HG03575 (cell line): ENCODE measurements around the gene TM4SF5.

Experiments used
- ATAC-seq: cut with Tn5 transposase; IDR thresholded peaks from one replicate; pipeline ENCODE4 v1.9.1; 2021; ENCODE audit not compliant: unreplicated experiment, insufficient number of reproducible peaks, low FRiP score; ENCODE audit errors: extremely low read depth

The TM4SF5 gene

DNA sequence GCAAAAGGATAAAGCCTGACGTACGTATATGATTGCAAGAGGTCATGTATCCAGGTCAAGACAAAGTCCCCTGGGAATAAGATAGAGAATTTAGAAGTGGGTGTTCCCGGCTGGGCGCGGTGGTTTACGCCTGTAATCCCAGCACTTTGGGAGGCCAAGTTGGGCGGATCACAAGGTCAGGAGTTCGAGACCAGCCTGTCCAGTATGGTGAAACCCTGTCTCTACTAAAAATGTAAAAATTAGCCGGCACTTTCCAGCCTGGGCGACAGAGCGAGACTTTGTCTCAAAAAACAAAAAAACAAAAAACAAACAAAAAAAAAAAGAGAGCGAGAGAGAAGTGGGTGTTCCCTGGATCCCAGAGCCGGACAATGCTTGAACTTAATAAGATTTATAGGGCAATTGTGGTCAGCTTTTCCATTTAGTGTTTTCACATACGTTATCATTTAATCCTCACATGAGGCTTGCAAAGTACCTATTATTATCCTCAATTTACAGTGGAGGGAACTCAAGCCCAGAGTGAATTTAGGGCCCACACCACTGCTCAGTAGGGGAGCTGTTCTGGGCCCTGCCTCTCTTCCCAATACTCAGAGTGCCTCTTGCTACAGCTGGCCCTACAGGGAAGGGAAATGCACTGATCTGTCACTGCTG is 16.6 kb downstream of the TM4SF5 start:
- ATAC-seq: no peak

DNA sequence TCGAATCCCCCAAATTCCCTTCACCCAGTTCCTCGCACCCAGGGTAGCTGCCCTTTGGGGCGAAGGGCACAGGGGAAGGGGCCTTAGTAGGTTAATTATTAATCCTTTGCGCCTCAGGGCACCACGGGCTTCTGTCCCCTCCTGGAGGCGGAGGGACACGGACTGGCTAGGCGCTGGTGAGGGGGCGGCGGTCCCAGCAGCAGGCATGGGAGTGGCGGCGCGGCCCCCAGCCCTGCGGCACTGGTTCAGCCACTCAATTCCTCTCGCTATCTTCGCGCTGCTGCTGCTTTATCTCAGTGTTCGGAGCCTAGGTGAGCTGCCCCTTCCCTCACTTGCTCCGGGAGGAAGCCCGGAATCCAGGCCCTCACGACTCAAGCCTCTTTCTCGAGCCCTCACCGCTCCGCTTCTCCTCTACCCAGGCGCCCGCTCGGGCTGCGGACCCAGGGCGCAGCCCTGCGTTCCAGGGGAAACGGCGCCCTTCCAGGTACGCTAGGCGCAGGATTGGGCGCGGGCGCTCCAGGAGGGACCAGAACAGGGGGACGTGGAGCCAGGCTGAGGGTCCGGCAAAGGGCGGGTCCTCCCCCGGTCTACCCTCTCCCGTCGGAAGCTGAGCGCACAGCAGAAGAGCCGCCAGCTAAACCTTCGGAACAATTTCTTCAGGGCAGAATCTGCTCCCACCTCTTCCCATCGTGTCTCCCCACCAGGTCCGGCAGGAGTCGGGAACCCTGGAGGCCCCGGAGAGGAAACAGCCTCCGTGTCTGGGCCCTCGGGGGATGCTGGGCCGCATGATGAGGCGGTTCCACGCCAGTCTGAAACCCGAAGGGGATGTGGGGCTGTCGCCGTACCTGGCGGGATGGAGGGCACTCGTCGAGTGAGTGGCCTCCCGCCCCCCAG is 17.4 kb downstream of the TM4SF5 start, which contains the start of gene GLTPD2:
Gene GLTPD2, plus strand, starts transcription at position 158 of the 894 bp plus-strand sequence. Its CDS starts 48 bp downstream, at position 206.
- ATAC-seq: no peak

DNA sequence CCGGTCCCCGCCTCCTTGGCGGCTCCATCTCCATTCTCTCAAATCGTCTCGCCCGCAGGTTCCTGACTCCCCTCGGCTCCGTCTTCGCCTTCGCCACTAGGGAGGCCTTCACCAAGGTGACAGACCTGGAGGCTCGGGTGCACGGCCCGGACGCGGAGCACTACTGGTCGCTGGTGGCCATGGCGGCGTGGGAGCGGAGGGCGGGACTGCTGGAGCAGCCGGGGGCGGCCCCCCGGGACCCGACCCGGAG is 17.9 kb downstream of the TM4SF5 start:
- no peak for ATAC-seq

GRCh38 chr17:4789951-4790704 is 18.4 kb downstream of the TM4SF5 start:
- ATAC-seq: no peak

DNA sequence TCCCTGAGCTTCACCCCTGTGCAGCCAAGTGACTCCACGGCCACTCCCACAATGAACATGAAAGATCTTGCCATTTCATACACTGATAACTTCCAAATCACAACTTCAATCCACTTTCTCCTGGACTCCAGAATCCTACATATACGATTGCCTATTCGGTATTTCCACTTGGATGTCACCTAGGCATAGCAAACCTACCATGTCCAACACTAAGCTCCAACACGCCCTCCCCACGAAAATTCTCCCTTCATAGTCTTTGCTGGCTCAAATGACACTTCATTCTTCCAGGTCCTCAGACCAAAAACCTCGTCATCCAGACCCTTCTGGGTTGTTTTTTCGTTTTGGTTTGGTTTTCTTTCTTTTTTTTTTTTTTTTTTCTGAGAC is 19.0 kb downstream of the TM4SF5 start:
- ATAC-seq: no peak

DNA sequence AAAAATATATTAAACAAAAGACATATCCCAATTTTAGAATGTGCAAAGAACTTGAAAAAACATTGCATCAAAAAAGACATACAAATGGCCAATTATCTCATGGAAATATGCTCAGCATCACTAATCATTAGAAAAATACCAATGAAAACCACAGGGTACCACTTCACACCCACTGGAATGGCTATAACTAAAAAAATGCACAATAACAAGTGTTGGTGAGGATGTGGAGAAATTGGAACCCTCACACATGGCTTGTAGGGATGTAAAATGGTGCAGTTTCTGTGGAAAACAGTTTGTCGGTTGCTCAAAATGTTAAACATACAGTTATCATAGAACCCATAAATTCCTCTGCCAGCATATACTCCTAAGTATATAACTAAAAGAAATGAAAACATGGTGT is 23.5 kb downstream of the TM4SF5 start:
- no peak for ATAC-seq

DNA sequence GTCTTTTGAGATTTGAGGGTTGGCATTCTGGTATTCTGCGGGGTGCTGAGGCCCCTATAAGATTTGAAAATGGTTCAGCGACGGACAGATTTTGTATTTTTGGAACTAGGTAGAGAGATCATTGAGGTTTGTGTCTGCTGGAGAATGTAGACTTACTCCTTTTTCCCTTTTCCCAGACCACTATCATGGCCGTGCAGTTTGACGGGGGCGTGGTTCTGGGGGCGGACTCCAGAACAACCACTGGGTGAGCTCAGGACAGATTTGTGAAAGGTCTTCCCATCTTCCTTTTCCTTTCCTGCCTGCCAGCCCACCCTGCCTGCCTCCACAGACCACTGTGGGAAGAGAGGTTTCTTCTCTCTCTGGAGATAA is 24.9 kb downstream of the TM4SF5 start:
- no peak for ATAC-seq

- no peak for ATAC-seq
Measured at GRCh38 chr17:4800462-4801196, 28.9 kb downstream of the TM4SF5 start.

DNA sequence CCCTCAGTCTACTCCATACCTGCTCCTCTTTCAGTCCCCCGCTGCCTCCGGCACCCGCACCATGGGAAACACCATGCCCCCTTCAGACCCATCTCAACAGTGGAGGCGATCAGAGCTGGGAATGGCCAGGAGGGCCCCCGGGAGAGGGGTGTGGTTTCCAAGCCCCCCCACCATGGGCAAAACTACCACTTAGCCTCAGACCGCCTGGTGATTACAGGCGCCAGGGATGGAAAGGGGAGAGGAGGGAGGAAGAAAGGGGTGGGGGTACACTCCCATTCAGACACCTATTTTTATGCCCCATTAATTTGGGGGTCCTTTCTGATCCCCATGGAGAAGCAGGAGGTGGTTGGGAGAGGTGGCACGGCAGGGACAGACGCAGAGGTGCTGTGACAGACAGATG is 30.5 kb downstream of the TM4SF5 start, which contains the start of gene C17orf114:
Gene C17orf114, minus strand, starts transcription at position 101 of the 400 bp plus-strand sequence.
- no peak for ATAC-seq

DNA sequence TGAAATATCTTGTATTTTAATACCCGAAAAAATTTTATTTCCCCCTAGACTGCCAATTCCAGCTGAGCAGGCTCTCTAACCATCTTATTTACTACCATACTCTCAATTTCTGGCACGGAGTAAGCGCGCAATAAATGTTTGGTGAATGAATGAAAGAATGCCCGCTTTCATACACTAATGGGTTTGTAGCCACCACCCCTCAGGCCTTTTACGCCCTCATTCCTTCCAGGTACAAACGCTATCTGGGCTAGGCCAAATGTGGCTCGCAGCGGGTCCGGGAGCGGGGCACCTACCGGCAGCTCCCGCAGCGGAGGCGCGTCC is 34.7 kb downstream of the TM4SF5 start:
- no peak for ATAC-seq

- ATAC-seq: no peak
Measured at GRCh38 chr17:4806777-4807604, 35.3 kb downstream of the TM4SF5 start, which contains the start of gene PLD2. Gene PLD2, plus strand, starts transcription at chr17:4807152. Its CDS starts 621 bp downstream, at chr17:4807773.

GRCh38 chr17:4807605-4808377 is 36.1 kb downstream of the TM4SF5 start:
- ATAC-seq: no peak

DNA sequence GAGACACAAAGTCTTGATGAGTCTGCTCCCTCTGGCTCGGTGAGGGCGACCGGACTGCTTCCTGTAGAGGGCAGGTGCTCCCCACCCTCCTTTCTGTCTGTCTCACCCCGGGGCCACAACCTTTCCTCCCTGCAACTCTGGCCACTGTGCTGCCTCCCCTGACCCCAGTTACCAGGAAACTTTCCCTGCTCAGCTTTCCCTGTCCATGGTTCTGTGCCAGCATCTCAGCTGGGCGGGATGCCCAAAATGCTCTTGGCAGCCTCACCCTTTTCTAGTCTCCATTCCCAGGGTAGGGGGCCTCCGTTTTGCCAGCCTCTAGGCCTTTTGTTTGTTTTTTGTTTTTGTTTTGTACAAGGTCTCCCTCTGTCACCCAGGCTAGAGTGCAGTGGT is 36.7 kb downstream of the TM4SF5 start:
- no peak for ATAC-seq

- ATAC-seq: no peak
Measured at GRCh38 chr17:4810696-4811290, 39.1 kb downstream of the TM4SF5 start.

DNA sequence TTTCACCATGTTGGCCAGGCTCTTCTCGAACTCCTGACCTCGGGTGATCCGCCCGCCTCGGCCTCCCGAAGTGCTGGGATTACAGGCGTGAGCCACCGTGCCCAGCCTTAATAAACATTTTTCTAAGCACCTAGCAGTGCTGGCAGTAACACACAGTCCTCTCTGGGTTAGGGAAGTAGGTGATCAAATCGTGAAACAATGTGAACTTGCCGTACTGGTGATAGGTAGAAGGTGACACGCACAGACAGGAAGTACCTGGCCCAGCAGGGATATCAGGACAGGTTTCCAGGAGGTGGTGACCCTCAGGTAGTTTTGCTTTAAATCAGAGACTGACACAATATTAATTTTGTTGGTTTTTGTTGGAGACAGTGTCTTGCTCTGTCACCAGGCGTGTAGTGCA is 39.8 kb downstream of the TM4SF5 start:
- no peak for ATAC-seq

GRCh38 chr17:4812690-4813089 is 41.0 kb downstream of the TM4SF5 start:
- ATAC-seq: no peak

GRCh38 chr17:4815043-4815675 is 43.5 kb downstream of the TM4SF5 start:
- ATAC-seq: no peak
